Sigmoid colon (tissue), 4 donors: ENCODE results near the gene CSNK1D.

Source experiments
- EP300 ChIP-seq, 4 donors: sonication (generic); formaldehyde crosslinking; IDR thresholded peaks; one replicate each; pipeline ENCODE4 v1.6.1; 2017; ENCODE audit warnings: antibody characterized with exemption in 4 of 4
- POLR2A ChIP-seq, 2 donors: fragments of 450-650 bp; IDR thresholded peaks; one replicate each; pipeline ENCODE4 v1.6.1; 2016; ENCODE audit warnings: antibody characterized with exemption in 2 of 2, mild to moderate bottlenecking in 2 of 2, moderate library complexity in 2 of 2
- POLR2AphosphoS5 ChIP-seq, 4 donors: sonication (generic); formaldehyde crosslinking; IDR thresholded peaks; one replicate each; pipeline ENCODE4 v1.6.1; 2017; ENCODE audit warnings: antibody characterized with exemption in 4 of 4
- TF ChIP-seq, protein P1 (sequence below), 4 experiments: fragments of 450-650 bp in 3 of 4; fragments of 200-600 bp in 1 of 4; IDR thresholded peaks; one replicate each; pipeline ENCODE4 v1.5.1; 2016 to 2019; ENCODE audit warnings: antibody characterized with exemption in 4 of 4, mild to moderate bottlenecking in 3 of 4, moderate library complexity in 2 of 4

DNA sequence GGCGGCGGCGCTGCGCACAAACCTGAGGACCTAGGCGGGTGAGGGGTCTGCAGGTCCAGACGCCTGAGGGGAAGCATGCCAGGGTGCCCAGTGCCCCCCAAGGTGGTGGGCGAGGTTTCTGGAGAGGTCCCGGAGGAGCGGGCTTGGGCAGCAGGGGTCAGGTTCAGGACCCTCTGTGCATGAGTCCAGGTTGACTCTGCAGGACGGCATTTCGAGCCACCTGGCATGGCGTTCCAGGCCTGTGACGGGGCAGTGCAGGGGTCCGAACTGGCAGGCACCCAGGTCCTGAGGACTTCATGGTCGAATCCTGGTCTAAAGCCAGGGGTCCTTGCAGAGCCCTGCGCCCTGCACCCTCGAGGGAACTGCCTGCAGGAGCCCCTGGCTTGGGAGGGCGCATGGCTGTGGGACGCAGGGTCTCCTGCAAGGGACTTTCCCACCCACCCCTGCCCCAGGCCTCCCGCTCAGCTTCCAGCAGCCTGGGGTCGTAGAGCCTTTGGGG is 41.1 kb downstream of the CSNK1D start:
- TF ChIP-seq, protein P1, sequence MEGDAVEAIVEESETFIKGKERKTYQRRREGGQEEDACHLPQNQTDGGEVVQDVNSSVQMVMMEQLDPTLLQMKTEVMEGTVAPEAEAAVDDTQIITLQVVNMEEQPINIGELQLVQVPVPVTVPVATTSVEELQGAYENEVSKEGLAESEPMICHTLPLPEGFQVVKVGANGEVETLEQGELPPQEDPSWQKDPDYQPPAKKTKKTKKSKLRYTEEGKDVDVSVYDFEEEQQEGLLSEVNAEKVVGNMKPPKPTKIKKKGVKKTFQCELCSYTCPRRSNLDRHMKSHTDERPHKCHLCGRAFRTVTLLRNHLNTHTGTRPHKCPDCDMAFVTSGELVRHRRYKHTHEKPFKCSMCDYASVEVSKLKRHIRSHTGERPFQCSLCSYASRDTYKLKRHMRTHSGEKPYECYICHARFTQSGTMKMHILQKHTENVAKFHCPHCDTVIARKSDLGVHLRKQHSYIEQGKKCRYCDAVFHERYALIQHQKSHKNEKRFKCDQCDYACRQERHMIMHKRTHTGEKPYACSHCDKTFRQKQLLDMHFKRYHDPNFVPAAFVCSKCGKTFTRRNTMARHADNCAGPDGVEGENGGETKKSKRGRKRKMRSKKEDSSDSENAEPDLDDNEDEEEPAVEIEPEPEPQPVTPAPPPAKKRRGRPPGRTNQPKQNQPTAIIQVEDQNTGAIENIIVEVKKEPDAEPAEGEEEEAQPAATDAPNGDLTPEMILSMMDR (IDR thresholded peaks at IDR 0.05), result no peak
- TF ChIP-seq POLR2A (IDR thresholded peaks at IDR 0.05) (no peak), EP300 (IDR thresholded peaks at IDR 0.05) (no peak), POLR2AphosphoS5 (IDR thresholded peaks at IDR 0.05) (no peak)
